Measurements from ENCODE around the gene WWOX.
"Not testable (repeated sequence)": the region's sequence is repeated elsewhere in the genome, so short reads cannot be mapped to it uniquely, and the experiment has no call there.

Gene WWOX

GRCh38 chr16:79204486-79204885, 1105.0 kb downstream of the WWOX start:
- DNase-seq: no peak

- no peak for DNase-seq
Measured at GRCh38 chr16:79206889-79207288, 1107.4 kb downstream of the WWOX start.

- DNase-seq: no peak
Measured at GRCh38 chr16:79209308-79209707, 1109.9 kb downstream of the WWOX start.

GRCh38 chr16:79210607-79211006, 1111.2 kb downstream of the WWOX start:
- no peak for DNase-seq

- no peak for DNase-seq
Measured at GRCh38 chr16:79211586-79211985, 1112.1 kb downstream of the WWOX start.

GRCh38 chr16:79212114-79212791, 1112.8 kb downstream of the WWOX start:
- no peak for DNase-seq

GRCh38 chr16:79213214-79213613, 1113.8 kb downstream of the WWOX start:
- DNase-seq: no peak

GRCh38 chr16:79215289-79215688, 1115.8 kb downstream of the WWOX start:
- DNase-seq: no peak

- DNase-seq: no peak
Measured at GRCh38 chr16:79217375-79218011, 1118.0 kb downstream of the WWOX start.

- DNase-seq: no peak
Measured at GRCh38 chr16:79218351-79218750, 1118.9 kb downstream of the WWOX start.

GRCh38 chr16:79225994-79226393, 1126.5 kb downstream of the WWOX start:
- DNase-seq: not testable (repeated sequence)

- no peak for DNase-seq
Measured at GRCh38 chr16:79229361-79229760, 1129.9 kb downstream of the WWOX start.

- DNase-seq: not testable (repeated sequence)
Measured at GRCh38 chr16:79245700-79246099, 1146.2 kb downstream of the WWOX start.

- no peak for DNase-seq
Measured at GRCh38 chr16:79247386-79247785, 1147.9 kb downstream of the WWOX start.

- DNase-seq: no peak
Measured at GRCh38 chr16:79248351-79248750, 1148.9 kb downstream of the WWOX start.

GRCh38 chr16:79250502-79251098, 1151.1 kb downstream of the WWOX start:
- no peak for DNase-seq

- DNase-seq: no peak
Measured at GRCh38 chr16:79253100-79253631, 1153.7 kb downstream of the WWOX start.

GRCh38 chr16:79257953-79258490, 1158.6 kb downstream of the WWOX start:
- DNase-seq: no peak

GRCh38 chr16:79260890-79261289, 1161.4 kb downstream of the WWOX start:
- DNase-seq: not testable (repeated sequence)

GRCh38 chr16:79261481-79261940, 1162.1 kb downstream of the WWOX start:
- DNase-seq: peak; percentile 16

GRCh38 chr16:79261944-79262552, 1162.6 kb downstream of the WWOX start:
- no peak for DNase-seq

Data from effector CD4-positive, alpha-beta T cell (primary cell).